HepG2 (cell line): Measurements from ENCODE around the gene GPRC5D. TPM values are rescaled to one million over a fixed set of nuclear protein-coding genes. Genes with fewer than 3 reads are reported as not detected.

ENCODE experiments used
- ATAC-seq: fragments of 200-7000 bp; cut with Tn5 transposase; 3 replicates; pipeline ENCODE4 v1.9.1; 2020; ENCODE audit warnings: mild to moderate bottlenecking, moderate library complexity
- BruUV-seq: library from RNA; stranded (reverse); fragments of 400-500 nt; replicated peaks from 2 replicates; lab custom pipeline; 2021; lab: Mats Ljungman, UMichigan
- CTCF ChIA-PET: fragments of 300-600 bp; formaldehyde crosslinking; extraction: SDS; loops from one replicate; lab custom pipeline; 2021; ENCODE audit warnings: low total read pairs, inconsistent platforms, low intra/inter-chr PET ratio; lab: Yijun Ruan, JAX
- POLR2A ChIA-PET: fragments of 350-600 bp; sonication (Branson Sonifier 250); formaldehyde crosslinking; loops from one replicate; lab custom pipeline; 2020; ENCODE audit warnings: antibody characterized with exemption, inconsistent platforms; lab: Yijun Ruan, JAX
- DNase-seq: peaks from one replicate; pipeline ENCODE4 v3.0.0-alpha.2; 2015; ENCODE audit warnings: low spot score
- FAIRE-seq: peaks from 3 replicates; lab custom pipeline; 2011; peaks lifted over from hg19 to GRCh38; lab: Jason Lieb, UNC
- H2AFZ ChIP-seq: one replicate; pipeline ENCODE4 v1.6.1; 2011; ENCODE audit warnings: low read length, inconsistent platforms
- H3K27ac ChIP-seq: fragments of 300-600 bp; 3 replicates; pipeline ENCODE4 v1.8.0; 2011; ENCODE audit warnings: mixed run types, mild to moderate bottlenecking, mixed read lengths, low read length, inconsistent platforms; ENCODE audit not compliant: insufficient read depth; ENCODE audit errors: extremely low read length
- H3K27me3 ChIP-seq, 2 experiments: fragments of 200-600 bp in 1 of 2; 2 replicates in 1 of 2; 3 replicates in 1 of 2; pipeline versions ENCODE4 v1.6.0 to v1.8.0; 2011; ENCODE audit warnings: low read length in 2 of 2, mild to moderate bottlenecking in 2 of 2, moderate library complexity in 2 of 2, inconsistent platforms in 1 of 2; ENCODE audit not compliant: insufficient read depth in 2 of 2, control insufficient read depth in 1 of 2
- H3K36me3 ChIP-seq, 2 experiments: fragments of 200-600 bp in 1 of 2; replicated peaks in 1 of 2; 2 replicates in 1 of 2; 3 replicates in 1 of 2; pipeline versions ENCODE4 v1.5.1 to v1.8.0; 2011; ENCODE audit warnings: low read length in 2 of 2, inconsistent platforms in 1 of 2; ENCODE audit not compliant: insufficient read depth in 2 of 2, control insufficient read depth in 1 of 2
- H3K4me1 ChIP-seq: 2 replicates; pipeline ENCODE4 v1.5.1; 2012; ENCODE audit warnings: low read length, inconsistent platforms; ENCODE audit not compliant: insufficient read depth
- H3K4me2 ChIP-seq: 2 replicates; pipeline ENCODE4 v1.6.0; 2011; ENCODE audit warnings: low read depth, low read length, inconsistent platforms
- H3K4me3 ChIP-seq, 3 experiments: fragments of 200-600 bp in 1 of 3; sonication (generic), shearing (Covaris generic) in 1 of 3; replicated peaks in 1 of 3; 2 replicates each; pipeline ENCODE4 v1.5.1; 2011 to 2016; ENCODE audit warnings: low read length in 3 of 3, inconsistent platforms in 2 of 3, low read depth in 2 of 3, mild to moderate bottlenecking in 2 of 3, control low read depth in 1 of 3, mixed read lengths in 1 of 3; ENCODE audit not compliant: insufficient read depth in 1 of 3
- H3K79me2 ChIP-seq: one replicate; pipeline ENCODE4 v1.6.1; 2011; ENCODE audit warnings: low read length, inconsistent platforms; ENCODE audit not compliant: insufficient read depth
- H3K9ac ChIP-seq: 2 replicates; pipeline ENCODE4 v1.6.0; 2011; ENCODE audit warnings: mild to moderate bottlenecking, low read depth, low read length, inconsistent platforms; ENCODE audit not compliant: insufficient read depth
- H3K9me3 ChIP-seq: 2 replicates; pipeline ENCODE4 v1.5.1; 2012; ENCODE audit warnings: mild to moderate bottlenecking, low read length
- H4K20me1 ChIP-seq: 2 replicates; pipeline ENCODE4 v1.6.0; 2011; ENCODE audit warnings: inconsistent platforms, mild to moderate bottlenecking, low read length, moderate library complexity; ENCODE audit not compliant: insufficient read depth
- CBX5 ChIP-seq: sonication (generic); formaldehyde crosslinking; IDR thresholded peaks from 2 replicates; pipeline ENCODE4 v1.4.0; 2020; ENCODE audit warnings: missing genetic modification reagents, borderline replicate concordance
- GLMP ChIP-seq: sonication (generic); formaldehyde crosslinking; IDR thresholded peaks from 2 replicates; pipeline ENCODE4 v1.9.0; 2021; ENCODE audit warnings: missing genetic modification reagents, mild to moderate bottlenecking, borderline replicate concordance
- MAFK ChIP-seq, 2 experiments: IDR thresholded peaks in 1 of 2; conservative IDR thresholded peaks in 1 of 2; 2 replicates each; pipeline ENCODE4 v1.6.1; 2011; ENCODE audit warnings: improper control_type of control experiment in 2 of 2, low read length in 2 of 2
- NFKBIZ ChIP-seq: IDR thresholded peaks from 2 replicates; pipeline ENCODE4 v1.6.1; 2018; ENCODE audit warnings: missing genetic modification reagents, missing compliant biosample characterization
- NONO ChIP-seq, 2 experiments: fragments of 450-650 bp in 1 of 2; sonication (generic) in 1 of 2; formaldehyde crosslinking in 1 of 2; IDR thresholded peaks in 1 of 2; conservative IDR thresholded peaks in 1 of 2; 2 replicates each; pipeline versions ENCODE4 v1.6.1 to v1.8.0; 2017 to 2022; ENCODE audit warnings: mild to moderate bottlenecking in 1 of 2, missing genetic modification reagents in 1 of 2, moderate library complexity in 1 of 2
- POLR2AphosphoS2 ChIP-seq: IDR thresholded peaks from 2 replicates; pipeline ENCODE4 v1.6.1; 2011; ENCODE audit warnings: low read depth, low read length, improper control_type of control experiment
- SP140L ChIP-seq: sonication (generic); formaldehyde crosslinking; IDR thresholded peaks from 2 replicates; pipeline ENCODE4 v1.4.0; 2020; ENCODE audit warnings: missing genetic modification reagents, borderline replicate concordance
- TSC22D2 ChIP-seq: sonication (generic); formaldehyde crosslinking; IDR thresholded peaks from 2 replicates; pipeline ENCODE4 v1.5.1; 2020; ENCODE audit warnings: missing genetic modification reagents, mild to moderate bottlenecking, borderline replicate concordance
- ZNF281 ChIP-seq: sonication (generic); formaldehyde crosslinking; IDR thresholded peaks from 2 replicates; pipeline ENCODE4 v1.4.0; 2020; ENCODE audit warnings: missing genetic modification reagents, borderline replicate concordance
- ZNF446 ChIP-seq: sonication (generic); formaldehyde crosslinking; IDR thresholded peaks from 2 replicates; pipeline ENCODE4 v1.5.0; 2020; ENCODE audit warnings: mild to moderate bottlenecking, missing genetic modification reagents
- ZNF775 ChIP-seq: sonication (generic); formaldehyde crosslinking; IDR thresholded peaks from 2 replicates; pipeline ENCODE4 v1.4.0; 2020; ENCODE audit warnings: missing genetic modification reagents, mild to moderate bottlenecking, moderate library complexity, borderline replicate concordance
- WGBS: methylation state at CpG from one replicate; pipeline ENCODE4 v1.1.6; 2017; ENCODE audit warnings: low lambda C conversion rate; 5-methylcytosine and 5-hydroxymethylcytosine counted together
- in situ Hi-C: cut with HindIII; loops from 2 replicates; pipeline ENCODE4 v1.10.0; 2017; ENCODE audit warnings: low pct_unique_long_range_greater_than_20kb; ENCODE audit not compliant: extremely low pct_ligation_motif_present
- intact Hi-C: fragments of 100-400 bp; cut with micrococcal nuclease; formaldehyde crosslinking; loops from one replicate; pipeline ENCODE4 v1.10.0; 2022; ENCODE audit not compliant: unreplicated experiment
- polyA plus RNA-seq, 8 experiments: library from polyadenylated mRNA; depleted of rRNA in 3 of 8; stranded (reverse) in 7 of 8; unstranded in 1 of 8; fragments of >200 nt; fragmentation: Illumina TruSeq in 4 of 8; extraction: Trizol in 4 of 8; gene quantifications; 2 replicates each; pipeline versions ENCODE4 v1.2.1 to v1.2.3, GENCODE V29; 2011 to 2016; ENCODE audit warnings: low read depth in 4 of 8, missing spikeins in 1 of 8, mixed read lengths in 1 of 8; ENCODE audit not compliant: insufficient read depth in 1 of 8
- total RNA-seq, 5 experiments: library from RNA; depleted of rRNA; stranded (reverse); fragments of >200 nt; fragmentation: Illumina TruSeq; extraction: Trizol; gene quantifications; 2 replicates each; pipeline ENCODE4 v1.2.3, GENCODE V29; 2016; ENCODE audit warnings: low read depth in 1 of 5
- TF ChIP-seq, protein P1 (sequence below): IDR thresholded peaks from 2 replicates; pipeline ENCODE4 v1.6.1; 2016; ENCODE audit warnings: low read depth, borderline replicate concordance
- TF ChIP-seq, protein P2 (sequence below): sonication (generic); formaldehyde crosslinking; IDR thresholded peaks from 2 replicates; pipeline ENCODE4 v1.4.0; 2020; ENCODE audit warnings: mild to moderate bottlenecking, low read depth, missing genetic modification reagents
- TF ChIP-seq, protein P3 (sequence below): IDR thresholded peaks from 2 replicates; pipeline ENCODE4 v1.6.1; 2016

The GPRC5D gene
- total and polyA plus RNA-seq, 2 of the 13 experiments (the other 11 are each of a cell fraction or from before 2014, with no cell fraction given) = not detected

GRCh38 chr12:12918781-12919389 lies 33.1 kb downstream of the GPRC5D start:
- in situ Hi-C loops = loop anchor here (5.0 kb wide), 2 partner anchors 63 to 293 kb away; no protein-coding TSS in a partner anchor
- DNase-seq = no peak
- TF ChIP-seq ZNF446 = no peak
- no peak for TF ChIP-seq NONO (IDR thresholded peaks at IDR 0.05)
- TF ChIP-seq NONO (CRISPR knock-in tag; conservative IDR thresholded peaks at IDR 0.05) = no peak
- TF ChIP-seq POLR2AphosphoS2 = no peak
- TF ChIP-seq, protein P1, sequence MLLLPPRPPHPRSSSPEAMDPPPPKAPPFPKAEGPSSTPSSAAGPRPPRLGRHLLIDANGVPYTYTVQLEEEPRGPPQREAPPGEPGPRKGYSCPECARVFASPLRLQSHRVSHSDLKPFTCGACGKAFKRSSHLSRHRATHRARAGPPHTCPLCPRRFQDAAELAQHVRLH (CRISPR knock-in tag) = no peak
- TF ChIP-seq, protein P2, sequence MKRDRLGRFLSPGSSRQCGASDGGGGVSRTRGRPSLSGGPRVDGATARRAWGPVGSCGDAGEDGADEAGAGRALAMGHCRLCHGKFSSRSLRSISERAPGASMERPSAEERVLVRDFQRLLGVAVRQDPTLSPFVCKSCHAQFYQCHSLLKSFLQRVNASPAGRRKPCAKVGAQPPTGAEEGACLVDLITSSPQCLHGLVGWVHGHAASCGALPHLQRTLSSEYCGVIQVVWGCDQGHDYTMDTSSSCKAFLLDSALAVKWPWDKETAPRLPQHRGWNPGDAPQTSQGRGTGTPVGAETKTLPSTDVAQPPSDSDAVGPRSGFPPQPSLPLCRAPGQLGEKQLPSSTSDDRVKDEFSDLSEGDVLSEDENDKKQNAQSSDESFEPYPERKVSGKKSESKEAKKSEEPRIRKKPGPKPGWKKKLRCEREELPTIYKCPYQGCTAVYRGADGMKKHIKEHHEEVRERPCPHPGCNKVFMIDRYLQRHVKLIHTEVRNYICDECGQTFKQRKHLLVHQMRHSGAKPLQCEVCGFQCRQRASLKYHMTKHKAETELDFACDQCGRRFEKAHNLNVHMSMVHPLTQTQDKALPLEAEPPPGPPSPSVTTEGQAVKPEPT (CRISPR knock-in tag) = no peak
- TF ChIP-seq SP140L = no peak
- no peak for TF ChIP-seq TSC22D2 (CRISPR knock-in tag)
- no peak for TF ChIP-seq GLMP (CRISPR knock-in tag)
- TF ChIP-seq CBX5 (CRISPR knock-in tag) = no peak
- no peak for TF ChIP-seq MAFK (conservative IDR thresholded peaks at IDR 0.05 in 1 of 2, IDR thresholded peaks at IDR 0.05 in 1 of 2; ENCODE audit: low read length in 2 of 2)
- TF ChIP-seq ZNF281 (CRISPR knock-in tag) = no peak
- no peak for TF ChIP-seq ZNF775
- TF ChIP-seq NFKBIZ (CRISPR knock-in tag) = no peak
- TF ChIP-seq, protein P3, sequence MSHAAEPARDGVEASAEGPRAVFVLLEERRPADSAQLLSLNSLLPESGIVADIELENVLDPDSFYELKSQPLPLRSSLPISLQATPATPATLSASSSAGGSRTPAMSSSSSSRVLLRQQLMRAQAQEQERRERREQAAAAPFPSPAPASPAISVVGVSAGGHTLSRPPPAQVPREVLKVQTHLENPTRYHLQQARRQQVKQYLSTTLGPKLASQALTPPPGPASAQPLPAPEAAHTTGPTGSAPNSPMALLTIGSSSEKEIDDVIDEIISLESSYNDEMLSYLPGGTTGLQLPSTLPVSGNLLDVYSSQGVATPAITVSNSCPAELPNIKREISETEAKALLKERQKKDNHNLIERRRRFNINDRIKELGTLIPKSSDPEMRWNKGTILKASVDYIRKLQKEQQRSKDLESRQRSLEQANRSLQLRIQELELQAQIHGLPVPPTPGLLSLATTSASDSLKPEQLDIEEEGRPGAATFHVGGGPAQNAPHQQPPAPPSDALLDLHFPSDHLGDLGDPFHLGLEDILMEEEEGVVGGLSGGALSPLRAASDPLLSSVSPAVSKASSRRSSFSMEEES (CRISPR knock-in tag) = no peak

More at GRCh38 chr12:12918781-12919389, 33.1 kb downstream of the GPRC5D start:
- POLR2A ChIA-PET = no interaction called here
- FAIRE-seq = no peak
- Histone ChIP-seq H3K27ac (no peak overlapping the region), H3K79me2 (no peaks in the 10 kb centered on the region), H3K9me3 (no peaks in the 10 kb centered on the region), H2AFZ (no peak overlapping the region), H3K4me1 (peaks cover 10% of the 10 kb centered on the region), H4K20me1 (no peaks in the 10 kb centered on the region; the same call in 1 of the 2 replicates), H3K36me3 (no peaks in the 10 kb centered on the region), H3K4me3 (no peak overlapping the region), H3K27me3 (peaks cover 3 to 16% of the 10 kb centered on the region in 2 experiments; a peak in 4 of 5 replicates), H3K9ac (no peak overlapping the region), H3K4me2 (no peak overlapping the region)
- CTCF ChIA-PET = interaction anchor here (1.3 kb wide), 1 partner anchor 64 kb away, joined by 4 read pairs; no protein-coding TSS in a partner anchor
- intact Hi-C loops = no loop called here
- no peak for ATAC-seq
- BruUV-seq = no TSS peak
- WGBS = 19% methylated on average over 5 of the region's 6 CpGs
